ENCODE results near the gene ERLEC1. TPM values are rescaled to one million over a fixed set of nuclear protein-coding genes. Genes with fewer than 3 reads are reported as not detected.

The ERLEC1 gene, protein sequence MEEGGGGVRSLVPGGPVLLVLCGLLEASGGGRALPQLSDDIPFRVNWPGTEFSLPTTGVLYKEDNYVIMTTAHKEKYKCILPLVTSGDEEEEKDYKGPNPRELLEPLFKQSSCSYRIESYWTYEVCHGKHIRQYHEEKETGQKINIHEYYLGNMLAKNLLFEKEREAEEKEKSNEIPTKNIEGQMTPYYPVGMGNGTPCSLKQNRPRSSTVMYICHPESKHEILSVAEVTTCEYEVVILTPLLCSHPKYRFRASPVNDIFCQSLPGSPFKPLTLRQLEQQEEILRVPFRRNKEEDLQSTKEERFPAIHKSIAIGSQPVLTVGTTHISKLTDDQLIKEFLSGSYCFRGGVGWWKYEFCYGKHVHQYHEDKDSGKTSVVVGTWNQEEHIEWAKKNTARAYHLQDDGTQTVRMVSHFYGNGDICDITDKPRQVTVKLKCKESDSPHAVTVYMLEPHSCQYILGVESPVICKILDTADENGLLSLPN
- 122 TPM in 2 replicates for total RNA-seq

DNA sequence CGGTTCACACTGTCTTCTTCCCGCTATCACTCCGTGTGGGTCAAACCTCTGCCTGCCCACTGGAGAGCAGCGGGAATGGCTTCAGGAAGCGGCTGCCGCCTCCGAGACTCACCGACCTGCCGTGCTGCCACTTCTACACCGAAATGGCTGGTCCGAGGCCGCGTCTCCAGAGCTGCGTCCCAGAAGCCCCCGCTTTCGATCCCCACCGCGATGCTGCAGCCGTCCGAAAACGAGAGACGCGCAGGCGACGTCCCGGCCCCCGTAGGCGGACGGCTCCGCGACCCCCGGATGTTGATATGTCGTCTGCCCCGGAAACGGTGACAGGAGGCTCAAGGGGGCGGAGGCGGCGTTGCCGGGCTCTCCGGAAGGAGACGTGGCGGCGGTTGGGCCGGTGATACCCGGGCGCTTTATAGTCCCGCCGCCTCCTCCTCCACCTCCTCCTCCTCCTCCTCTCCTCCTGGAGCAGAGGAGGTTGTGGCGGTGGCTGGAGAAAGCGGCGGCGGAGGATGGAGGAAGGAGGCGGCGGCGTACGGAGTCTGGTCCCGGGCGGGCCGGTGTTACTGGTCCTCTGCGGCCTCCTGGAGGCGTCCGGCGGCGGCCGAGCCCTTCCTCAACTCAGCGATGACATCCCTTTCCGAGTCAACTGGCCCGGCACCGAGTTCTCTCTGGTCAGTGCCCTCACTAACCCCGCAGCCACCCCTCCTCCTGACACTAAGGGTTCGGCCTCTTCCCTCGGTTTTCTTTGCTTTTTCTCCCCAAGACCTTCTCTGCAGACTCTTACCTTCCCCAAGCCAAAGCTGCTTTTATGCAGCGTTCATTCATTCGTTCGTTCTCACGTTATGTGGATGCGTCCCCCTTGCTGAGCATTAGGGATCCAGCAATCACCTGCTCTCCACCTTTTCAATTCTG is at the start of gene ERLEC1, which contains the start of gene ASB3:
ERLEC1 (plus strand) TSS at position 340 of the 909 bp plus-strand sequence; CDS start at position 507, 167 bp downstream.
ASB3 (minus strand) TSS at position 249 of the 909 bp plus-strand sequence. CDS start 21,381 bp downstream, outside the sequence.

DNA sequence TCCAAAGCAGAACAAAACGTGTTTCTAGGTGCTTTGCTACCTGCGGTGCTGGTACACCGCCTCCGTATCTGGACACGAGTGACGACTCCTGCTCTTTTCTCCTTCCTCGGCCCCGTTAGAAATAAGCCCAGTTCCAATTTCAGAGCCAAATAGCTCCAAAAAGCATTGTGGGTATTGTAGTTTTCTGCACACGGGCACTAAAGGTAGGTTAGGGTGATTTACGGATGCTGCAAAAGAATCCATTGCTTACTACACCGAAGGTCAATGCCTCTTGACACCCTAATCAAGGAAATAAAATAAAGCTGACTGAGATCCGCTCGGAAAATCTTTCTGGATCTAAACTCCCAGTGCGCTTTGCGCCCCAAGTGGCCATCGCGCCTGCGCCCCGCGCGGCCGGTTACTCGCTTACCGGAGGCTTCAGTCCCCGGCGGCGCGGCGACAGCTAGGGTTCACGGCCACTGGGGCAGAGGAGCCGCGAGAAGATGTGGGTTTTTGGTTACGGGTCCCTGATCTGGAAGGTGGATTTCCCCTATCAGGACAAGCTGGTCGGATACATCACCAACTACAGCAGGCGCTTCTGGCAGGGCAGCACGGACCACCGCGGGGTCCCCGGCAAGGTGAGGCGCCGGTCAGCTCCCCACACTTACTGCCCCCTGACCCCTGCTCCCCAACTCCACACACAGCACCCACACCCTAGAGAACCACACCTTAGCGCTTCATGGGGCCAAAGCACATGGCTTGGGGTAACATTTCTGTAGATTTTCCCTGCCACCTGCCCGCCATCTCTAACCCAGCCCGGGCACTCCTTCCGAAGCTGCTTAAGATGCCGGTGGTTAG is 19.2 kb upstream of the ERLEC1 start, which contains the start of gene CHAC2:
CHAC2 (plus strand) TSS at position 400 of the 837 bp plus-strand sequence; CDS start at position 483, 83 bp downstream.

DNA sequence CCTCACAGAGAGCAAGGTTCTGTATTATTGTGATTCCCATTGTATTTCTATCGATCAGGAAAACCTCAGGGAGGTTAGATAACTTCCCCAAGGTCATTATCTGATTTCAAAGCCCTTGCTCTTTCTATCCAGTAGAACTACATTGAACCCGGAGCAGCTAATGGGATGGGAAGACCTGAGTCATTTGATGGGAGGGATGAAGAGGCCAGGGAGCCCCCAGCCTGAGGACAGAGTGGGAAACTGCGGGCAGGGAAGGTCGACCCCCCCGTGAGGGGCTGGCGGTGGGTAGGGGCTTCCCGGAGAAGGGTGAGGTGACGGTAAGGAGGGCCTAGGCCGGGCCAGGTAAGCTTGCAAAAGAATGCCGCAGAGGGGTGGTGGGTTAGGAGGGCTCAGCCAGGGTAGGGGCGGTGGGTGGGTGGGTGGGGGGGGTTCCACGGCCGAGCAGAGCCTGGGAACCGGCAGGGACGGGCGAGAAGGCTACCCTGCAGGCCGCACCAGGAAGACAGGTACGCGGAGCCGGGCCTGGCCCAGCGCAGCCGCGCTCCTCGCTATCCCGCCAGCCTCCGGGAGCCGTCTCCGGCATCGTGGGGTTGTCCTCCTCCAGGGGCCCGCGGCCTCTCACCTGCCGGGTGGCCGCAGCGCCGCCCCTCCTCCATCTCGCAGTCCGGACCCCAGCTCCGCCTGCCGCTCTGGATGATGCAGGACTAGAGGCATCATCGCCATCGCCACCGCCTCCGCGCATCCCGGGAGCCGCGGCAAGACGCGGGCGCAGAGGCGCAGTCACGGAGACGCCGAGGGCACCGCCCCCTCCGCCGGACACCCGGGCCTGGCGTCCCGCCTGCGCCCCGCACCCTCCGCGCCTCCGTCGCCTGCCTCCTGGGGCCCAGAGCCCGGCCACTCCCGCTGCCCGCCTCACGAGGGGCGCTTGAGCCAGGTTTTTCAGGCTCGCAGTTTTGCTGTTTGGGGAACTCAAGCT is 72.7 kb downstream of the ERLEC1 start, which contains the start of gene GPR75:
GPR75 (minus strand) TSS at position 762 of the 976 bp plus-strand sequence. CDS start 5,211 bp downstream, outside the sequence.

Other genes starting within 250 kb of the ERLEC1 start
- gene CHAC2, start 19.2 kb upstream of the ERLEC1 start, total RNA-seq = 0.09 and 2.7 TPM in 2 replicates
- 10.0 and 13.5 TPM in 2 replicates for gene ASB3, start 91 bp upstream of the ERLEC1 start, total RNA-seq
- 0.35 and 0.77 TPM in 2 replicates for gene GPR75, start 72.9 kb downstream of the ERLEC1 start, total RNA-seq
- 15.9 and 20.9 TPM in 2 replicates for gene PSME4, start 183.9 kb downstream of the ERLEC1 start, total RNA-seq

Data from pericardium fibroblast (primary cell).